Daoy (cell line): ENCODE measurements around the gene ABCA7. TPM values are rescaled to one million over a fixed set of nuclear protein-coding genes. Genes with fewer than 3 reads are reported as not detected.

Experiments used
- total RNA-seq: library from RNA; depleted of rRNA; stranded (reverse); fragments of >200 nt; shearing (Covaris generic); gene quantifications from 2 replicates; pipeline ENCODE4 v1.2.3, GENCODE V29; 2014; rRNA removed

Gene ABCA7
- total RNA-seq, 1 experiment from 2014 or later = 0.97 TPM

Other genes with a start within 250 kb of the ABCA7 start
- 205 and 246 TPM in 2 replicates for gene PTBP1, start 242.7 kb upstream of the ABCA7 start, total RNA-seq
- gene PLPPR3, start 218.2 kb upstream of the ABCA7 start, total RNA-seq = 0.11 and 1.2 TPM in 2 replicates
- gene AZU1, start 212.3 kb upstream of the ABCA7 start, total RNA-seq = not detected in 2 replicates
- not detected in 2 replicates for gene PRTN3, start 199.1 kb upstream of the ABCA7 start, total RNA-seq
- gene ELANE, start 187.8 kb upstream of the ABCA7 start, total RNA-seq = not detected in 2 replicates
- 5.7 and 18.2 TPM in 2 replicates for gene CFD, start 180.4 kb upstream of the ABCA7 start, total RNA-seq
- 20.4 and 25.9 TPM in 2 replicates for gene MED16, start 146.9 kb upstream of the ABCA7 start, total RNA-seq
- not detected in 2 replicates for gene RNU6-9, start 146.6 kb upstream of the ABCA7 start, total RNA-seq
- gene R3HDM4, start 126.9 kb upstream of the ABCA7 start, total RNA-seq = 35.8 and 40.8 TPM in 2 replicates
- gene KISS1R, start 122.8 kb upstream of the ABCA7 start, total RNA-seq = not detected in 2 replicates
- gene ARID3A, start 114.1 kb upstream of the ABCA7 start, total RNA-seq = 5.9 and 12.0 TPM in 2 replicates
- 73.1 and 92.5 TPM in 2 replicates for gene WDR18, start 55.8 kb upstream of the ABCA7 start, total RNA-seq
- gene GRIN3B, start 39.7 kb upstream of the ABCA7 start, total RNA-seq = not detected in 2 replicates
- gene TMEM259, start 19.0 kb upstream of the ABCA7 start, total RNA-seq = 79.1 and 81.7 TPM in 2 replicates
- gene RNU6-2, start 18.6 kb upstream of the ABCA7 start, total RNA-seq = not detected in 2 replicates
- gene CNN2, start 13.5 kb upstream of the ABCA7 start, total RNA-seq = 162 and 166 TPM in 2 replicates
- 4.3 and 11.6 TPM in 2 replicates for gene ARHGAP45, start 27.1 kb downstream of the ABCA7 start, total RNA-seq
- gene POLR2E, start 55.3 kb downstream of the ABCA7 start, total RNA-seq = 124 and 148 TPM in 2 replicates
- 357 and 373 TPM in 2 replicates for gene GPX4, start 63.9 kb downstream of the ABCA7 start, total RNA-seq
- gene SBNO2, start 134.2 kb downstream of the ABCA7 start, total RNA-seq = 28.1 and 37.7 TPM in 2 replicates
- gene STK11, start 165.7 kb downstream of the ABCA7 start, total RNA-seq = 72.7 and 83.5 TPM in 2 replicates
- 0.86 and 1.8 TPM in 2 replicates for gene CBARP, start 197.9 kb downstream of the ABCA7 start, total RNA-seq
- 41.4 and 82.8 TPM in 2 replicates for gene ATP5F1D, start 201.6 kb downstream of the ABCA7 start, total RNA-seq
- gene MIDN, start 208.5 kb downstream of the ABCA7 start, total RNA-seq = 8.7 and 14.3 TPM in 2 replicates
- gene CIRBP, start 229.2 kb downstream of the ABCA7 start, total RNA-seq = 234 and 288 TPM in 2 replicates
- gene FAM174C, start 235.4 kb downstream of the ABCA7 start, total RNA-seq = 59.0 and 104 TPM in 2 replicates
- 0.17 and 0.21 TPM in 2 replicates for gene EFNA2, start 245.8 kb downstream of the ABCA7 start, total RNA-seq